Neutrophil (primary cell): ENCODE results near the gene HTR2B.
"Not testable (repeated sequence)": the region's sequence is repeated elsewhere in the genome, so short reads cannot be mapped to it uniquely, and the experiment has no call there.

Experiments
- H3K27ac ChIP-seq: fragments of 200-600 bp; sonication (generic); 2 replicates; pipeline ENCODE4 v1.5.1; 2016; ENCODE audit warnings: mild to moderate bottlenecking, moderate library complexity
- H3K27me3 ChIP-seq: fragments of 200-600 bp; sonication (generic); 2 replicates; pipeline ENCODE4 v1.6.0; 2016; ENCODE audit warnings: mild to moderate bottlenecking
- H3K36me3 ChIP-seq: fragments of 200-600 bp; sonication (generic); 2 replicates; pipeline ENCODE4 v1.5.1; 2017
- H3K4me1 ChIP-seq, 2 experiments: fragments of 200-600 bp in 1 of 2; sonication (generic) in 1 of 2; 1 replicate in 1 of 2; 2 replicates in 1 of 2; pipeline versions ENCODE4 v1.5.1 to v1.6.1; 2013 to 2016; ENCODE audit warnings: low read depth in 1 of 2, low read length in 1 of 2, mild to moderate bottlenecking in 1 of 2, moderate library complexity in 1 of 2; ENCODE audit not compliant: control insufficient read depth in 1 of 2, insufficient read depth in 1 of 2
- H3K4me3 ChIP-seq, 2 experiments: fragments of 200-600 bp in 1 of 2; sonication (generic) in 1 of 2; 1 replicate in 1 of 2; 2 replicates in 1 of 2; pipeline ENCODE4 v1.5.1; 2013 to 2016; ENCODE audit warnings: low read depth in 1 of 2, low read length in 1 of 2, mild to moderate bottlenecking in 1 of 2, moderate library complexity in 1 of 2
- H3K9me3 ChIP-seq: fragments of 200-600 bp; sonication (generic); 2 replicates; pipeline ENCODE4 v1.5.1; 2016
- TF ChIP-seq, protein P1 (sequence below): fragments of 200-600 bp; sonication (generic); IDR thresholded peaks from 2 replicates; pipeline ENCODE4 v1.5.1; 2016; ENCODE audit warnings: antibody characterized with exemption

HTR2B gene

DNA sequence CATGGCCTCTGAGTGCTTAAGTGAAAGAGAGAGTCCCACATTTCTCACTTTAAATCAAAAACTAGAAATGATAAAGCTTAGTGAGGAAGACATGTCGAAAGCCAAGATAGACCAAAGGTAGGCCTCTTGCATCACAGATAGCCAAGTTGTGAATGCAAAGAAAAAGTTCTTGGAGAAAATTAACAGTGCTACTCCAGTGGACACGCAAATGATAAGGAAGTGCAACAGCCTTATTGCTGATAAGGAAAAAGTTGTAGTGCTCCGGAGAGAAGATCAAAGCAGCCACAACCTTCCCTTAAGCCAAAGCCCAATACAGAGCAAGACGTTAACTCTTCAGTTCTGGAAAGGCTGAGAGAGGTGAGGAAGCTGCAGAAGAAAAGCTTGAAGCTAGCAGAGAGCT lies 36.1 kb downstream of the HTR2B start:
- H3K9me3 ChIP-seq: no peaks in the 10 kb centered on the region
- H3K36me3 ChIP-seq: peaks cover 71% of the 10 kb centered on the region

DNA sequence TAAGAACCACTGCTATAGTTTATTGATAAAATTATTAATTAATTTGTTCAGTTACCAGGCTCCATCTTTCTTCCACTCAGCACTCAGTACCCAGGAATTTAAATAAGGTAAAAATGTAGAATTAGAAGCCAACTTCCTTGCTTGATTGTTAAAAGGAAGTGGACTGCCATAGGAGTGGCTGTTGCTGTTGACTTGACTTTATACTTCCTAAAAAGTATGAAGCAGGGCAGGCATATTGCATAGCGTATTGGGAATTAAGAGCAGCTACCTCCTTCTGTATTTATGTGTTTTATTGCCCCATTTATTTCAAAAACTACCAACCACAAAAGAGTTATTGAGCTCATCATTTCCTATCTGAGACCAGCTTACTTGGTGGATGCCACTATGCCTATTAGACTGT lies 40.3 kb downstream of the HTR2B start:
- no peaks in the 10 kb centered on the region for H3K4me1 ChIP-seq
- no peaks in the 10 kb centered on the region for H3K9me3 ChIP-seq
- peaks cover 93% of the 10 kb centered on the region for H3K36me3 ChIP-seq
- no peaks in the 10 kb centered on the region for H3K27me3 ChIP-seq
- H3K4me3 ChIP-seq: no peak overlapping the region
- TF ChIP-seq, protein P1, sequence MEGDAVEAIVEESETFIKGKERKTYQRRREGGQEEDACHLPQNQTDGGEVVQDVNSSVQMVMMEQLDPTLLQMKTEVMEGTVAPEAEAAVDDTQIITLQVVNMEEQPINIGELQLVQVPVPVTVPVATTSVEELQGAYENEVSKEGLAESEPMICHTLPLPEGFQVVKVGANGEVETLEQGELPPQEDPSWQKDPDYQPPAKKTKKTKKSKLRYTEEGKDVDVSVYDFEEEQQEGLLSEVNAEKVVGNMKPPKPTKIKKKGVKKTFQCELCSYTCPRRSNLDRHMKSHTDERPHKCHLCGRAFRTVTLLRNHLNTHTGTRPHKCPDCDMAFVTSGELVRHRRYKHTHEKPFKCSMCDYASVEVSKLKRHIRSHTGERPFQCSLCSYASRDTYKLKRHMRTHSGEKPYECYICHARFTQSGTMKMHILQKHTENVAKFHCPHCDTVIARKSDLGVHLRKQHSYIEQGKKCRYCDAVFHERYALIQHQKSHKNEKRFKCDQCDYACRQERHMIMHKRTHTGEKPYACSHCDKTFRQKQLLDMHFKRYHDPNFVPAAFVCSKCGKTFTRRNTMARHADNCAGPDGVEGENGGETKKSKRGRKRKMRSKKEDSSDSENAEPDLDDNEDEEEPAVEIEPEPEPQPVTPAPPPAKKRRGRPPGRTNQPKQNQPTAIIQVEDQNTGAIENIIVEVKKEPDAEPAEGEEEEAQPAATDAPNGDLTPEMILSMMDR: no peak
- peak overlapping the region; percentile 43 for H3K27ac ChIP-seq

More for the DNA sequence above, 36.1 kb downstream of the HTR2B start:
- Histone ChIP-seq H3K27ac (no peak overlapping the region), H3K4me1 (no peaks in the 10 kb centered on the region), H3K27me3 (no peaks in the 10 kb centered on the region), H3K4me3 (no peak overlapping the region)
- TF ChIP-seq, protein P1: no peak

- no peaks in the 10 kb centered on the region for H3K9me3 ChIP-seq
- H3K4me3 ChIP-seq: no peak overlapping the region
- H3K36me3 ChIP-seq: peaks cover 73% of the 10 kb centered on the region
- H3K27ac ChIP-seq: no peak overlapping the region
- H3K27me3 ChIP-seq: no peaks in the 10 kb centered on the region
- TF ChIP-seq, protein P1: no peak
- H3K4me1 ChIP-seq: no peaks in the 10 kb centered on the region
Measured at GRCh38 chr2:231069379-231070054, 55.3 kb downstream of the HTR2B start.

GRCh38 chr2:231068525-231069222 lies 56.2 kb downstream of the HTR2B start:
- no peaks in the 10 kb centered on the region for H3K9me3 ChIP-seq
- H3K4me1 ChIP-seq: no peaks in the 10 kb centered on the region
- TF ChIP-seq, protein P1: no peak
- no peak overlapping the region for H3K27ac ChIP-seq
- no peak overlapping the region for H3K4me3 ChIP-seq
- H3K36me3 ChIP-seq: peaks cover 81% of the 10 kb centered on the region
- no peaks in the 10 kb centered on the region for H3K27me3 ChIP-seq

GRCh38 chr2:231067531-231067930 lies 57.3 kb downstream of the HTR2B start:
- not testable (repeated sequence) for H3K27me3 ChIP-seq, H3K4me3 ChIP-seq, H3K27ac ChIP-seq, H3K9me3 ChIP-seq, H3K4me1 ChIP-seq
- H3K36me3 ChIP-seq: peaks cover 84% of the 10 kb centered on the region

GRCh38 chr2:231065966-231066365 lies 58.9 kb downstream of the HTR2B start:
- H3K4me1 ChIP-seq: no peaks in the 10 kb centered on the region
- TF ChIP-seq, protein P1: no peak
- H3K27me3 ChIP-seq: no peaks in the 10 kb centered on the region
- no peak overlapping the region for H3K27ac ChIP-seq
- H3K4me3 ChIP-seq: no peak overlapping the region
- H3K9me3 ChIP-seq: no peaks in the 10 kb centered on the region
- peaks cover 88% of the 10 kb centered on the region for H3K36me3 ChIP-seq
